Measurements from ENCODE around the gene NDST3.

- TF ChIP-seq ZNF70 (CRISPR knock-in tag; IDR thresholded peaks at IDR 0.05) (no peak), ZFP30 (CRISPR knock-in tag; IDR thresholded peaks at IDR 0.05) (no peak), PATZ1 (CRISPR knock-in tag; IDR thresholded peaks at IDR 0.05; ENCODE audit: borderline replicate concordance) (no peak), CSDC2 (CRISPR knock-in tag; IDR thresholded peaks at IDR 0.05) (no peak)
These were observed 262.4 kb downstream of the NDST3 start for GRCh38 chr4:118296729-118297128.
